GM18499 (cell line): ENCODE data around the gene LINGO1.

Source experiments
- ATAC-seq: cut with Tn5 transposase; IDR thresholded peaks from one replicate; pipeline ENCODE4 v1.9.1; 2021; ENCODE audit warnings: moderate number of reproducible peaks; ENCODE audit not compliant: insufficient read depth, unreplicated experiment

Gene LINGO1, protein sequence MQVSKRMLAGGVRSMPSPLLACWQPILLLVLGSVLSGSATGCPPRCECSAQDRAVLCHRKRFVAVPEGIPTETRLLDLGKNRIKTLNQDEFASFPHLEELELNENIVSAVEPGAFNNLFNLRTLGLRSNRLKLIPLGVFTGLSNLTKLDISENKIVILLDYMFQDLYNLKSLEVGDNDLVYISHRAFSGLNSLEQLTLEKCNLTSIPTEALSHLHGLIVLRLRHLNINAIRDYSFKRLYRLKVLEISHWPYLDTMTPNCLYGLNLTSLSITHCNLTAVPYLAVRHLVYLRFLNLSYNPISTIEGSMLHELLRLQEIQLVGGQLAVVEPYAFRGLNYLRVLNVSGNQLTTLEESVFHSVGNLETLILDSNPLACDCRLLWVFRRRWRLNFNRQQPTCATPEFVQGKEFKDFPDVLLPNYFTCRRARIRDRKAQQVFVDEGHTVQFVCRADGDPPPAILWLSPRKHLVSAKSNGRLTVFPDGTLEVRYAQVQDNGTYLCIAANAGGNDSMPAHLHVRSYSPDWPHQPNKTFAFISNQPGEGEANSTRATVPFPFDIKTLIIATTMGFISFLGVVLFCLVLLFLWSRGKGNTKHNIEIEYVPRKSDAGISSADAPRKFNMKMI

GRCh38 chr15:77632534-77633133 lies at the start of gene LINGO1:
Gene LINGO1, minus strand, starts transcription at chr15:77632912. Its CDS starts 597 bp downstream, at chr15:77632315.
- no peak for ATAC-seq

- no peak for ATAC-seq
These were observed 48.6 kb upstream of the LINGO1 start for GRCh38 chr15:77681362-77681761.

GRCh38 chr15:77676569-77677375 lies 44.1 kb upstream of the LINGO1 start:
- ATAC-seq = no peak

GRCh38 chr15:77675806-77676415 lies 43.2 kb upstream of the LINGO1 start:
- no peak for ATAC-seq

GRCh38 chr15:77674327-77674726 lies 41.6 kb upstream of the LINGO1 start:
- no peak for ATAC-seq

DNA sequence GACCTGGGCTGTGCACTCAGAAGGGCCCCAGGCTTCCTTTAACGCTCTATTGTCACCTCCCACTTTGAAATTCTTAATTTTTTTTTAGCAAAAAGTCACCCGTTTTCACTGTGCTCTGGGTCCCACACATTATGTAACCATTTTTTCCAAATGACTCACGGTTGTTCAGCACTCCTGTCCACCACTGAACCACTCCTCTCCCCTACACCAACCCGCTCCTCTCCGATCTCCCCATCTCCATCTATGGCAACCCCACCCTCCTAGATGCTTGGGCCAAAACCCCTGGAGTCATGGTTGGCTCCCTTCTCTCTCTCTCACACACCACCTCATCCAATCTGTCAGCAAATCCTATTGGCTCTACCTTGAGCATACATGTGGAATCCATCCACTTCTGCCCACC lies 41.2 kb upstream of the LINGO1 start:
- ATAC-seq = no peak

GRCh38 chr15:77672135-77672534 lies 39.4 kb upstream of the LINGO1 start:
- no peak for ATAC-seq

GRCh38 chr15:77671362-77672056 lies 38.8 kb upstream of the LINGO1 start:
- ATAC-seq = no peak

GRCh38 chr15:77670558-77671361 lies 38.0 kb upstream of the LINGO1 start:
- no peak for ATAC-seq

DNA sequence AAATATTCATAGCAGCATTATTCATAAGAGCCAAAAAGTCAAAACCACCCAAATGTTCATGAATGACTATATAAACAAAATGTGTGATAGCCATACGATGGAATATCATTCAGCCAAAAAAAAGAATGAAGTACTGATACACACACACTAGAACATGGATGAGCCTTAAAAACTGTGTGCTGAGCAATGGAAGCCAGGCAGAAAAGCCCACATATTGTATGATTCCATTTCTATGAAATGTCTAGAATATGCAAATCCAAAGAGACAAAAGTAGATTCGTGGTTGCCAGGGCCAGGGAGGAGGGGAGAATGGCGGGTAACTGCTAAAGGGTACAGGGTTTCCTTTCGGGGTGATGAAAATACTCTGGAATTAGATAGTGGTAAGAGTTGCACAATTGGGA lies 37.2 kb upstream of the LINGO1 start:
- ATAC-seq = no peak

DNA sequence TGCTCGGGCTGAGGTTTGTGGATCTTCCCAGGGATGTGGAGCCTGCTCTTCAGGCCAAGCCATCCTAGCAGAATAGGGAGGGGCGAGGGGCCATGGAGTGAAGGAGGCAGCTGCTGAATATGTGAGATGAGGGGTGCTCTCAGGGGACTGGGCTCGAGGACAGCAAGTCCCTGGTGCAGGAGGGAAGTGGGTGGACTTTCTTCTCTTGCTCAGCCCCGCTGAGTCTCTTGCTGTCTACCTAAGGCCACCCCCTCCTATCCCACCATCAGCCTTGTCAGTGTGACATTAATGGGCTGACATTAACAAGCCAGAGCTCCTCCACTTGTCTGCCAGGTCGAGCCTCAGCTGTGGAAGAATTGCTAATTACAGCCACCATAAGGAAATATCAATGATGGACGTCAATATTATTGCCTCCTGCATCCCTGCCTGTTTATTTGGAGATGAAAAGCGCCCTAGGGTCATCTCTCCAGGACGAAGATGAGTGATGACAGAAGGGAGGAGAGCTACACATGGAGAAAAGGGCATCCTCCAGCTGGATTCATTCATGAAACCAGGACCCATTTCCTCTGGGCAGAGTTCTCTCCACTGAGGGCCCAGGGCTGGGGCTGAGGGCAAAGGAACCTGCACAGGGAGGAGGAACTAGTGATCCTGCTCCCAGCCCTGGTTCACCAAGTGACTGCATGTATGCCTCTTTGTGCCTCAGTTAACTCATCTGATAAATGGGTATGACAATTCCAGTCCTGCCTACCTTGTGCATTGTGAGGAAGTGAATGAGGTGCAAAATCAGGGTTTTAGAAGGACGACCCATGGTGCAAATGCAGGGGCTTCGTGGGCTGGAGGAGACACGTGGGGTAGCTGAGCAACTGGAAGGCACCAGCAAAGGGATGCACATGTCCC lies 34.9 kb upstream of the LINGO1 start:
- no peak for ATAC-seq

- no peak for ATAC-seq
These were observed 33.6 kb upstream of the LINGO1 start for GRCh38 chr15:77666296-77666660.

GRCh38 chr15:77665530-77666295 lies 33.0 kb upstream of the LINGO1 start:
- ATAC-seq = no peak

- no peak for ATAC-seq
These were observed 31.7 kb upstream of the LINGO1 start for GRCh38 chr15:77664428-77664827.

DNA sequence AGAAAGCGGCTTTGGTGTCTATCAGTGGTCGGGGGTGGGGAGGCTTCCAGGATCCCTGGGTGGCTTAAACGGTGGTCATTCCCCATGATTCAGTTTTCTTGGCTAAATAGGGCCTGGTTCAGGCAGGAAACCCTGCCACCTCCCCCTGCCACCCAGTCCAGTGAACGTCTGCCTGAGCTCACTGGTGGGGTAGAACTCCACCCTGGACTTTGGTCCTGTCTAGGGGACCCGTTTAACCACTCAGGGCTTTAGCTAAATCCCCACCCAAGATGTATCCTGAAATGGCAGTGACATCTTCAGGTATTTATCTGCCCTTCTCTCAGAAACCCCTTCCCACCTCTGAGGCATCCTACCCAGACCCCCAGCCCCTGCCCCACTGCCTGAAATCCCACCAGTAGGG lies 30.5 kb upstream of the LINGO1 start:
- no peak for ATAC-seq

GRCh38 chr15:77659350-77660321 lies 26.9 kb upstream of the LINGO1 start:
- no peak for ATAC-seq
